ENCODE measurements around the gene HDAC4.

HDAC4 gene

GRCh38 chr2:239330836-239331235 lies 70.0 kb downstream of the HDAC4 start:
- H3K27me3 ChIP-seq (ENCODE audit: control insufficient read depth in 5 of 5, insufficient read depth in 4 of 5, low read length in 5 of 5), result no peaks in the 10 kb centered on the region
- H3K4me3 ChIP-seq (ENCODE audit: low read depth in 1 of 5, low read length in 5 of 5), result no peak overlapping the region
- no peak overlapping the region for H3K27ac ChIP-seq (ENCODE audit: low read depth, low read length)
- H3K9me3 ChIP-seq (ENCODE audit: control insufficient read depth in 5 of 5, low read length in 5 of 5), result no peaks in the 10 kb centered on the region
- no peaks in the 10 kb centered on the region for H3K36me3 ChIP-seq (ENCODE audit: control insufficient read depth in 5 of 5, insufficient read depth in 5 of 5, low read length in 5 of 5)
- no peak overlapping the region for H3K9ac ChIP-seq (ENCODE audit: low read length in 5 of 5)
- H3K4me1 ChIP-seq (ENCODE audit: control insufficient read depth in 5 of 5, insufficient read depth in 5 of 5, low read length in 5 of 5), result peaks cover 3 to 29% (median 24%) of the 10 kb centered on the region in 5 donors

GRCh38 chr2:239329972-239330572 lies 70.7 kb downstream of the HDAC4 start:
- H3K9ac ChIP-seq (ENCODE audit: low read length in 5 of 5), result no peak overlapping the region
- H3K36me3 ChIP-seq (ENCODE audit: control insufficient read depth in 5 of 5, insufficient read depth in 5 of 5, low read length in 5 of 5), result no peaks in the 10 kb centered on the region
- no peak overlapping the region for H3K4me3 ChIP-seq (ENCODE audit: low read depth in 1 of 5, low read length in 5 of 5)
- H3K27ac ChIP-seq (ENCODE audit: low read depth, low read length), result no peak overlapping the region
- peaks cover 3 to 29% (median 24%) of the 10 kb centered on the region in 5 donors for H3K4me1 ChIP-seq (ENCODE audit: control insufficient read depth in 5 of 5, insufficient read depth in 5 of 5, low read length in 5 of 5)
- no peaks in the 10 kb centered on the region for H3K9me3 ChIP-seq (ENCODE audit: control insufficient read depth in 5 of 5, low read length in 5 of 5)
- H3K27me3 ChIP-seq (ENCODE audit: control insufficient read depth in 5 of 5, insufficient read depth in 4 of 5, low read length in 5 of 5), result no peaks in the 10 kb centered on the region

- no peak overlapping the region for H3K9ac ChIP-seq (ENCODE audit: low read length in 5 of 5)
- H3K36me3 ChIP-seq (ENCODE audit: control insufficient read depth in 5 of 5, insufficient read depth in 5 of 5, low read length in 5 of 5), result no peaks in the 10 kb centered on the region
- H3K27me3 ChIP-seq (ENCODE audit: control insufficient read depth in 5 of 5, insufficient read depth in 4 of 5, low read length in 5 of 5), result no peaks in the 10 kb centered on the region
- H3K9me3 ChIP-seq (ENCODE audit: control insufficient read depth in 5 of 5, low read length in 5 of 5), result no peaks in the 10 kb centered on the region
- H3K27ac ChIP-seq (ENCODE audit: low read depth, low read length), result no peak overlapping the region
- H3K4me3 ChIP-seq (ENCODE audit: low read depth in 1 of 5, low read length in 5 of 5), result no peak overlapping the region
- peaks cover 3 to 29% (median 24%) of the 10 kb centered on the region in 5 donors for H3K4me1 ChIP-seq (ENCODE audit: control insufficient read depth in 5 of 5, insufficient read depth in 5 of 5, low read length in 5 of 5)
These were observed 71.4 kb downstream of the HDAC4 start for GRCh38 chr2:239329284-239329971.

GRCh38 chr2:239328351-239329191 lies 72.2 kb downstream of the HDAC4 start:
- Histone ChIP-seq H3K9ac (ENCODE audit: low read length in 5 of 5) (peak overlapping the region in 3 of 5 donors; percentile 52 to 63 (median 61)), H3K36me3 (ENCODE audit: control insufficient read depth in 5 of 5, insufficient read depth in 5 of 5, low read length in 5 of 5) (no peaks in the 10 kb centered on the region), H3K27me3 (ENCODE audit: control insufficient read depth in 5 of 5, insufficient read depth in 4 of 5, low read length in 5 of 5) (no peaks in the 10 kb centered on the region), H3K4me3 (ENCODE audit: low read depth in 1 of 5, low read length in 5 of 5) (no peak overlapping the region), H3K9me3 (ENCODE audit: control insufficient read depth in 5 of 5, low read length in 5 of 5) (no peaks in the 10 kb centered on the region), H3K4me1 (ENCODE audit: control insufficient read depth in 5 of 5, insufficient read depth in 5 of 5, low read length in 5 of 5) (peaks cover 3 to 29% (median 24%) of the 10 kb centered on the region in 5 donors), H3K27ac (ENCODE audit: low read depth, low read length) (peak overlapping the region; percentile 41)

GRCh38 chr2:239327536-239328350 lies 73.1 kb downstream of the HDAC4 start:
- no peaks in the 10 kb centered on the region for H3K9me3 ChIP-seq (ENCODE audit: control insufficient read depth in 5 of 5, low read length in 5 of 5)
- H3K27ac ChIP-seq (ENCODE audit: low read depth, low read length), result peak overlapping the region; percentile 41
- H3K9ac ChIP-seq (ENCODE audit: low read length in 5 of 5), result peak overlapping the region in 2 of 5 donors; percentile 52 to 63
- H3K27me3 ChIP-seq (ENCODE audit: control insufficient read depth in 5 of 5, insufficient read depth in 4 of 5, low read length in 5 of 5), result no peaks in the 10 kb centered on the region
- H3K4me3 ChIP-seq (ENCODE audit: low read depth in 1 of 5, low read length in 5 of 5), result no peak overlapping the region
- H3K36me3 ChIP-seq (ENCODE audit: control insufficient read depth in 5 of 5, insufficient read depth in 5 of 5, low read length in 5 of 5), result no peaks in the 10 kb centered on the region
- peaks cover 3 to 29% (median 24%) of the 10 kb centered on the region in 5 donors for H3K4me1 ChIP-seq (ENCODE audit: control insufficient read depth in 5 of 5, insufficient read depth in 5 of 5, low read length in 5 of 5)

- peaks cover 3 to 29% (median 24%) of the 10 kb centered on the region in 5 donors for H3K4me1 ChIP-seq (ENCODE audit: control insufficient read depth in 5 of 5, insufficient read depth in 5 of 5, low read length in 5 of 5)
- H3K27ac ChIP-seq (ENCODE audit: low read depth, low read length), result peak overlapping the region; percentile 37
- peak overlapping the region in 1 of 5 donors; percentile 63 for H3K9ac ChIP-seq (ENCODE audit: low read length in 5 of 5)
- H3K4me3 ChIP-seq (ENCODE audit: low read depth in 1 of 5, low read length in 5 of 5), result no peak overlapping the region
- no peaks in the 10 kb centered on the region for H3K9me3 ChIP-seq (ENCODE audit: control insufficient read depth in 5 of 5, low read length in 5 of 5)
- no peaks in the 10 kb centered on the region for H3K27me3 ChIP-seq (ENCODE audit: control insufficient read depth in 5 of 5, insufficient read depth in 4 of 5, low read length in 5 of 5)
- no peaks in the 10 kb centered on the region for H3K36me3 ChIP-seq (ENCODE audit: control insufficient read depth in 5 of 5, insufficient read depth in 5 of 5, low read length in 5 of 5)
These were observed 73.8 kb downstream of the HDAC4 start for GRCh38 chr2:239326831-239327535.

GRCh38 chr2:239324456-239324855 lies 76.4 kb downstream of the HDAC4 start:
- Histone ChIP-seq H3K27ac (ENCODE audit: low read depth, low read length) (no peak overlapping the region), H3K4me3 (ENCODE audit: low read depth in 1 of 5, low read length in 5 of 5) (no peak overlapping the region), H3K36me3 (ENCODE audit: control insufficient read depth in 5 of 5, insufficient read depth in 5 of 5, low read length in 5 of 5) (no peaks in the 10 kb centered on the region), H3K4me1 (ENCODE audit: control insufficient read depth in 5 of 5, insufficient read depth in 5 of 5, low read length in 5 of 5) (peaks cover 3 to 29% (median 24%) of the 10 kb centered on the region in 5 donors), H3K9me3 (ENCODE audit: control insufficient read depth in 5 of 5, low read length in 5 of 5) (no peaks in the 10 kb centered on the region), H3K27me3 (ENCODE audit: control insufficient read depth in 5 of 5, insufficient read depth in 4 of 5, low read length in 5 of 5) (no peaks in the 10 kb centered on the region), H3K9ac (ENCODE audit: low read length in 5 of 5) (no peak overlapping the region)

- H3K4me3 ChIP-seq (ENCODE audit: low read depth in 1 of 5, low read length in 5 of 5), result no peak overlapping the region
- no peak overlapping the region for H3K27ac ChIP-seq (ENCODE audit: low read depth, low read length)
- no peaks in the 10 kb centered on the region for H3K27me3 ChIP-seq (ENCODE audit: control insufficient read depth in 5 of 5, insufficient read depth in 4 of 5, low read length in 5 of 5)
- H3K9me3 ChIP-seq (ENCODE audit: control insufficient read depth in 5 of 5, low read length in 5 of 5), result no peaks in the 10 kb centered on the region
- no peaks in the 10 kb centered on the region for H3K36me3 ChIP-seq (ENCODE audit: control insufficient read depth in 5 of 5, insufficient read depth in 5 of 5, low read length in 5 of 5)
- H3K4me1 ChIP-seq (ENCODE audit: control insufficient read depth in 5 of 5, insufficient read depth in 5 of 5, low read length in 5 of 5), result peaks cover 3 to 29% (median 24%) of the 10 kb centered on the region in 5 donors
- H3K9ac ChIP-seq (ENCODE audit: low read length in 5 of 5), result no peak overlapping the region
These were observed 77.4 kb downstream of the HDAC4 start for GRCh38 chr2:239323447-239323846.

- H3K36me3 ChIP-seq (ENCODE audit: control insufficient read depth in 5 of 5, insufficient read depth in 5 of 5, low read length in 5 of 5), result no peaks in the 10 kb centered on the region
- no peaks in the 10 kb centered on the region for H3K27me3 ChIP-seq (ENCODE audit: control insufficient read depth in 5 of 5, insufficient read depth in 4 of 5, low read length in 5 of 5)
- no peaks in the 10 kb centered on the region for H3K9me3 ChIP-seq (ENCODE audit: control insufficient read depth in 5 of 5, low read length in 5 of 5)
- H3K27ac ChIP-seq (ENCODE audit: low read depth, low read length), result no peak overlapping the region
- H3K4me1 ChIP-seq (ENCODE audit: control insufficient read depth in 5 of 5, insufficient read depth in 5 of 5, low read length in 5 of 5), result peaks cover 0 to 22% (median 20%) of the 10 kb centered on the region in 5 donors
- H3K9ac ChIP-seq (ENCODE audit: low read length in 5 of 5), result no peak overlapping the region
- no peak overlapping the region for H3K4me3 ChIP-seq (ENCODE audit: low read depth in 1 of 5, low read length in 5 of 5)
These were observed 78.3 kb downstream of the HDAC4 start for GRCh38 chr2:239322416-239323086.
